ENCODE data around the gene TMEM31.

Gene TMEM31

DNA sequence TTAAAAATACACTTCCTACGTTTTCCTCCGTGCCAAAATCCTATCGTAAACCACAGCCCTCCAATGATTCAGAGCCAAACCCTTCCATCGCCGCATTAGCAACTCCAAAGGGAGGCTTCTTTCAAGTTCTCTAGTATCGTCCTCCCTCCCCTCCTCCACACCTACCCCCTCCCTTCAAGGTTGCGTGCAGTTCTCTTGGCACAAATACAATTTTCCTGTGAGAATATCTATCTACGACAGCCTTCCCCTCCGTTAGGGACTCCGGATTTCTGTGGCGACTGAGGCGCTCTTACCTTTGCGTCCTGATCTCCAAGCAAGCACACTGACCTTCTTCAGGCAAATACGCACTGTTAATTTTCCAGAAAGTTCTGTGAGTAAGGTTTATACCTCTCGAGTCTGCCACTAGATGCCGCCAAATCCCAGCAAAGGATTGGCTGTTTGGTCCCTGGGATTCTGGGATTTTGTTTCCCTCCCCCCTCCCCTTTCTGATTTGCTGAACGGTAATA is 23.0 kb upstream of the TMEM31 start:
- peaks cover 3% of the 10 kb centered on the region for H3K27me3 ChIP-seq (ENCODE audit: insufficient read depth, low read depth, severe bottlenecking)
- peak overlapping the region; percentile 95 for H3K27ac ChIP-seq
- H3K36me3 ChIP-seq: peaks cover 21% of the 10 kb centered on the region
- H3K4me3 ChIP-seq (ENCODE audit: low read depth, low read length): peak overlapping the region; percentile 70
- H3K9me3 ChIP-seq (ENCODE audit: severe bottlenecking): no peaks in the 10 kb centered on the region
- peak; percentile 63 for TF ChIP-seq CTCF (IDR thresholded peaks at IDR 0.05; ENCODE audit: low read depth, low read length)
- peak; percentile 68 for DNase-seq

- no peak overlapping the region for H3K4me3 ChIP-seq (ENCODE audit: low read depth, low read length)
- no peak for DNase-seq
- H3K27ac ChIP-seq: no peak overlapping the region
- no peaks in the 10 kb centered on the region for H3K9me3 ChIP-seq (ENCODE audit: severe bottlenecking)
- TF ChIP-seq CTCF (IDR thresholded peaks at IDR 0.05; ENCODE audit: low read depth, low read length): peak; percentile 38; the same call in 1 of the 2 replicates
- H3K36me3 ChIP-seq: peaks cover 11% of the 10 kb centered on the region
- H3K27me3 ChIP-seq (ENCODE audit: insufficient read depth, low read depth, severe bottlenecking): peaks cover 7% of the 10 kb centered on the region
Measured at GRCh38 chrX:103688946-103689345, 21.8 kb upstream of the TMEM31 start.

DNA sequence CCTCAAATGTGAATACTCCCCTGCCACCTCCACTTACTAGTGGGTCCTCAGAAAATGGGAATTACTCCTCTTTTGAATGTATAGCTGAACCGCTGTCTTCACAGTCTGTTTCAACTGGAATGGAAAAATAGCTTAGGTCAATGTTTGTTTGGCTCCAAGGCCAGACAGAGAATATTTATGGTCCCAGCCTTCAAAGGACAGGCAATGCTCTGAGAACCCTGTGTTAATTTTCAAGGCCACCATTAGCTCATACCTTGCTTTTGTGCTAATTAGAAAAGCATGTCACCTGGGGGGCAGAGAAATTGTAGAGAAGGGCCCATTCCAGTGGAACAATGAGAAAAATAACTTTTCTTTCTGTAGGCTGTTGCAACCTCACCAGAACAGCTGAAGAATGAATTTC is 19.6 kb upstream of the TMEM31 start:
- H3K36me3 ChIP-seq: no peaks in the 10 kb centered on the region
- TF ChIP-seq CTCF (IDR thresholded peaks at IDR 0.05; ENCODE audit: low read depth, low read length): no peak

GRCh38 chrX:103697687-103698086 is 13.0 kb upstream of the TMEM31 start:
- no peaks in the 10 kb centered on the region for H3K36me3 ChIP-seq
- DNase-seq: no peak
- H3K27ac ChIP-seq: no peak overlapping the region
- TF ChIP-seq CTCF (IDR thresholded peaks at IDR 0.05; ENCODE audit: low read depth, low read length): no peak
- peaks cover 7% of the 10 kb centered on the region for H3K27me3 ChIP-seq (ENCODE audit: insufficient read depth, low read depth, severe bottlenecking)
- H3K4me3 ChIP-seq (ENCODE audit: low read depth, low read length): no peak overlapping the region
- H3K9me3 ChIP-seq (ENCODE audit: severe bottlenecking): no peaks in the 10 kb centered on the region

More for the DNA sequence above, 19.6 kb upstream of the TMEM31 start:
- Histone ChIP-seq H3K4me3 (ENCODE audit: low read depth, low read length) (no peak overlapping the region), H3K27ac (no peak overlapping the region), H3K27me3 (ENCODE audit: insufficient read depth, low read depth, severe bottlenecking) (peaks cover 7% of the 10 kb centered on the region), H3K9me3 (ENCODE audit: severe bottlenecking) (no peaks in the 10 kb centered on the region)
- DNase-seq: no peak

GRCh38 chrX:103699243-103699642 is 11.5 kb upstream of the TMEM31 start:
- H3K4me3 ChIP-seq (ENCODE audit: low read depth, low read length): no peak overlapping the region
- no peaks in the 10 kb centered on the region for H3K9me3 ChIP-seq (ENCODE audit: severe bottlenecking)
- no peak overlapping the region for H3K27ac ChIP-seq
- TF ChIP-seq CTCF (IDR thresholded peaks at IDR 0.05; ENCODE audit: low read depth, low read length): no peak
- H3K27me3 ChIP-seq (ENCODE audit: insufficient read depth, low read depth, severe bottlenecking): peaks cover 3% of the 10 kb centered on the region
- H3K36me3 ChIP-seq: no peaks in the 10 kb centered on the region
- no peak for DNase-seq

DNA sequence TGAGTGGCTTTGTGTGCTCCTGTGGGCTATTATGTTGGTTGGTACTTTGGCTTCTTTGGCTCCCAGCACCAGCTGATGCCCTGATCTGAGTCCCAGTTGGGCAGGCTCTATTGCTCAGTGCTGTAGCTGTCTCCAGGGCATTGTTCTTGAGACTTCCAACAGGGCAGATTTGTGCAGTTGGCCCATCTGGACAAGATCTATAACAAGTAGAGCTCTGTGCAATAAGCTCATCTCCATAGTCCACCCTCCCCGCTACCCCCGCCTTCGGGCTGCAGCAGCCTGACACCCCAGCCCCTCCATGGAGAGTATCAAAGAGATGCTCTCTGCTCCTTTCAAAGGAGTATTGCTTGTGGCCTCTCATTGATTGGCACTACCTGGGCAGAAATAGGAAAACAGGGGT is 5.8 kb upstream of the TMEM31 start:
- Histone ChIP-seq H3K27ac (peak overlapping the region; percentile 44), H3K36me3 (no peaks in the 10 kb centered on the region), H3K27me3 (ENCODE audit: insufficient read depth, low read depth, severe bottlenecking) (peaks cover 6% of the 10 kb centered on the region), H3K9me3 (ENCODE audit: severe bottlenecking) (no peaks in the 10 kb centered on the region), H3K4me3 (ENCODE audit: low read depth, low read length) (no peak overlapping the region)
- TF ChIP-seq CTCF (IDR thresholded peaks at IDR 0.05; ENCODE audit: low read depth, low read length): no peak
- DNase-seq: peak; percentile 53

Data from WERI-Rb-1 (cell line).